NK-92 treated with Interleukin-12 subunit alpha and Interleukin-12 subunit beta, amount 100 ng/mL, for 24 hours (cell line): ENCODE results near the gene RPA4.
"Not testable (repeated sequence)": the region's sequence is repeated elsewhere in the genome, so short reads cannot be mapped to it uniquely, and the experiment has no call there.

ENCODE experiments used
- DNase-seq: peaks from one replicate; lab custom pipeline; 2025; lab: John Stamatoyannopoulos, UW

RPA4 gene, protein sequence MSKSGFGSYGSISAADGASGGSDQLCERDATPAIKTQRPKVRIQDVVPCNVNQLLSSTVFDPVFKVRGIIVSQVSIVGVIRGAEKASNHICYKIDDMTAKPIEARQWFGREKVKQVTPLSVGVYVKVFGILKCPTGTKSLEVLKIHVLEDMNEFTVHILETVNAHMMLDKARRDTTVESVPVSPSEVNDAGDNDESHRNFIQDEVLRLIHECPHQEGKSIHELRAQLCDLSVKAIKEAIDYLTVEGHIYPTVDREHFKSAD

DNA sequence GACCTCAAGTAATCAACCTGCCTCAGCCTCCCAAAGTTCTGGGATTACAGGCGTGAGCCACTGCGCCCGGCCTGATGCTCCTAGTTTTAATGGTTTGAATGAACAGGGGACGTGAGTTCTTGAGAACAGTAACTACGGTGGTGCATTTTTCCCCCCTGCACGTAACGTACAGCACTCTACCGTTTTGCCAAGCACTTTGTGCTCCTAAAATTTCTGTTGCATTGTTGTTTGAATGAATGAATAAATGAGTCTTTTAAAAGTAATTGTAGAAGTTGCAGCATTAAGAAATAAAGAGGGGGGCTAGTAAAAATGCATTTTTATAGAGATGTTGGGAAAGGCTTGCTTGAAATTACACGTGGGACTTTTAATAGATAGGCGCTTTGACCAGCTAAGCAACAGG is at the start of gene RPA4:
Gene RPA4 (plus strand): TSS at position 301 of the 400 bp plus-strand sequence. CDS start 403 bp downstream, outside the sequence.
- no peak for DNase-seq

- DNase-seq, result no peak
Observed at GRCh38 chrX:96834137-96834536, 49.6 kb upstream of the RPA4 start.

- no peak for DNase-seq
Observed at GRCh38 chrX:96835660-96836289, 47.9 kb upstream of the RPA4 start.

DNA sequence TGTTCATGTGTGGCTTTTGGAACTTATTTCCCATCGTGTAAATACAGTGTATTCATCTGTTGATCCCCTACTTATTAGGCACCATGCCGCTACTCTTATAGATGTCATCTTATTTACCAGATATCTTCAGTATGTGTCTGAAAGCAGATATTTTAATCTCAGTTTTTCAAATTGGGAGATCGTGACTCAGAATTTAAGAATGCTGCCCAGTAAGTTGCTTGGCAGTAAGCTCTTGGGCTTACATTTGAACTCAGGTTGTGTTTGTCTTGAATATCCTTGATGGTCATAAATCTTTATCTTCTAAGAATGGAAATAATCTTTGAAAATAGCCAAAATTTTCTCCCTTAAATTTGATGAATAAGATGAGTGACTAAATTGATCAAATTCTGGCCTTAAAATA is 45.9 kb upstream of the RPA4 start:
- DNase-seq, result no peak

GRCh38 chrX:96838537-96838936 is 45.2 kb upstream of the RPA4 start:
- DNase-seq, result no peak

- no peak for DNase-seq
Observed at GRCh38 chrX:96841325-96841724, 42.4 kb upstream of the RPA4 start.

DNA sequence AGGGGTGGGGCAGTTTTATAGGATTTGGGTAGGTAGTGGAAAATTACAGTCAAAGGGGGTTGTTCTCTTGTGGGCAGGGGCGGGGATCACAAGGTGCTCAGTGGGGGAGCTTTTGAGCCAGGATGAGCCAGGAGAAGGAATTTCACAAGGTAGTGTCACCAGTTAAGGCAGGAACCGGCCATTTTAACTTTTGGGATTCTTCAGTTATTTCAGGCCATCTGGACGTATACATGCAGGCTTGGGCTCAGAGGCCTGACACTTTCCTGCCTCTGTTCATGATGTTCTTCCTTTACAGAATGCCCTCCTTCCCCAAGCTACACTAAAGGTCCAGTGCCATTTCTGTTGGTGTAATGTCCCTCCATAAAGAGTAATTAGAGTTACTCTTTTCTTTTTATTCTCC is 41.8 kb upstream of the RPA4 start:
- DNase-seq, result not testable (repeated sequence)

- no peak for DNase-seq
Observed at GRCh38 chrX:96843566-96843965, 40.1 kb upstream of the RPA4 start.

GRCh38 chrX:96846841-96847240 is 36.9 kb upstream of the RPA4 start:
- no peak for DNase-seq

- DNase-seq, result not testable (repeated sequence)
Observed at GRCh38 chrX:96859422-96859821, 24.3 kb upstream of the RPA4 start.

DNA sequence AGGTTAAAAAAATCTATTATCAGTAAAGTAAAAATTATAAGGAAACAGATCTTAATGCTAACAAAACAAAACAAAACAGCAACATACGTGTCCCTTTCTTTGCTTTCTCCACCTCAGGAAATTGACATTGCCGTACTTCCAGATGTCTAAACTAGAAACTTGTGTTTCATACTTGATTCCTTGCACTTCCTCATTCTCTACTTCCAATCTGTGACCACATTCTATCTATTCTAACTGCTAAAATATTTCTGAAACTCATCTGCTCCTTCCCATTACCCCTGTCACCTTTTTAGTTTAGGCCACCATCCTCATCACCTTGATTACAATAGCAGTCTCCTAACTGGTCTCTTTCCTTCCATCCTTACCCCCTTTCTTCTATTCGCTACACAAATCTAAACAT is 22.5 kb upstream of the RPA4 start:
- DNase-seq, result no peak

GRCh38 chrX:96861661-96862060 is 22.0 kb upstream of the RPA4 start:
- no peak for DNase-seq

GRCh38 chrX:96884027-96884426 is 319 bp downstream of the RPA4 start:
- DNase-seq, result no peak

- DNase-seq, result no peak
Observed at GRCh38 chrX:96889726-96890125, 6.0 kb downstream of the RPA4 start.

DNA sequence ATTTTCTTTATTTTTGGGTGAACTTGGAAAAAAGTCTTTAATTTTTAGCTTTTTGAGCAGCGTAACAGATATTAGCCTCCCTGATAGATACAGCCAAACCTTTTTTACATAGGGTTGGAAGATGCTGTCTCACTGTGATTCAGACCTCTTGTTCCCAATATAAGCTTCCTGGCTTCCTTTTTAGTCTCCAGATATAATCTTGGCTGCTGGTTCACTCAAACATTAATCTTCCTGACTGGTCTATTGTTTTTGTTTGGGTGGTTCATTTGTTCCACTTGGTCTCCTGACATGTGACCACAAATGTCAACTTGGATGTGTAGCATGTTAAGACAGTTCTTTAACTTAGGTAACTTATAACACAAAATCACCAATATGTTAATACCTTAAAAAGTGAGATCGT is 23.0 kb downstream of the RPA4 start:
- DNase-seq, result no peak

- DNase-seq, result no peak
Observed at GRCh38 chrX:96907516-96908272, 24.0 kb downstream of the RPA4 start.

DNA sequence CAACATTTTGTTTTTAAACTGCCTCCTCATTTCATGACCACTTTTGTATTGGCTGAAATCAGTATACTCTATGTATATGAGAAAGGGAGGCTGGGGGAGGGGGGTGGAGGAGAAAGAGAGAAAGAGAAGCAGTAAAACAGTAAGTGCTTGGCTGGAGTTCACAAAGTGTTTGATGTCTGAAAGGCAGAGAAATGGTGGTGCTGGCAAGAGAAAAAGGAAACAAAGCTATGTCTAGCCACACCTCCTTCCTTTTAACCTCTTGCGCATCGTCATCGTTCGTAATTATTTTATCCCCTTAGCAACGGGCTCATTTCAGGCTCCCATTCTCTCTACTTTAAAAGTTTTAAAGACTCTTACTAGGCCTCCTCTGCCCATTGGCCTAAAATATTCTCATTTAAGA is 25.6 kb downstream of the RPA4 start:
- DNase-seq, result no peak

GRCh38 chrX:96918864-96919263 is 35.2 kb downstream of the RPA4 start:
- no peak for DNase-seq

DNA sequence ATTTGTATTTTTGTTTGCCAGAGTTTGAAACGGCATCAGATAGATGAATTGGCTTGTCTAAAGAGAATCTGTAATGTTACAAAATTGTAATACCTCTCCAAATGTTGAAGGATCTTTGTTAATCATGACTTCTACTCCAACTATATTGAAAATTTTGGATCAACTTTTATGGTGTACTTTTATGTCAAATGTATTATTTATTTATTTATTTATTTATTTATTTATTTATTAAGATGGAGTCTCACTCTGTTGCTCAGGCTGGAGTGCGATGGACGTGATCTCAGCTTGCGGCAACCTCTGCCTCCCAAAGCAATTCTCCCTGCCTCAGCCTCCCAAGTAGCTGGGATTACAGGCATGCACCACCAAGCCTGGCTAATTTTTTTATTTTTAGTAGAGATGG is 36.0 kb downstream of the RPA4 start:
- DNase-seq, result no peak

- DNase-seq, result no peak
Observed at GRCh38 chrX:96924581-96924980, 40.9 kb downstream of the RPA4 start.

DNA sequence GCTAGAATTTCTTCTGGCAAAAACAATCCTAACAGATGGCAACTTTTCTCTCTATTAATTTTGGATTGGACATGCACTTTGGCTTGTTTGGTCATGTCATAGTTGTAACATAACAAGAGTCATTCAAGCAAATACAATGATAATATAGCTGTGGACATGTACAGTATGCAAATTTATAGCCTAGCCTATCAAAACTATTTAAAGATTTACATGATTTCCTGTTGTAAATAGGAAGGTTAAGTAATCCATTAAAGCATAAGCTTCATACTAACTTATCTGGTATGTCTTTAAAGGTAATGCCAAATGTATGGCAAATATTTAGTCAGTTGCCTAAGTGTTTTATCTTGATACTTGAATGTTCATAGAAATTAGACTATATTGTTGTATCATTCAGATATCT is 45.3 kb downstream of the RPA4 start:
- no peak for DNase-seq
